ENCODE data around the gene TMEM163.
"Not testable (repeated sequence)": the region's sequence is repeated elsewhere in the genome, so short reads cannot be mapped to it uniquely, and the experiment has no call there.

TMEM163 gene

DNA sequence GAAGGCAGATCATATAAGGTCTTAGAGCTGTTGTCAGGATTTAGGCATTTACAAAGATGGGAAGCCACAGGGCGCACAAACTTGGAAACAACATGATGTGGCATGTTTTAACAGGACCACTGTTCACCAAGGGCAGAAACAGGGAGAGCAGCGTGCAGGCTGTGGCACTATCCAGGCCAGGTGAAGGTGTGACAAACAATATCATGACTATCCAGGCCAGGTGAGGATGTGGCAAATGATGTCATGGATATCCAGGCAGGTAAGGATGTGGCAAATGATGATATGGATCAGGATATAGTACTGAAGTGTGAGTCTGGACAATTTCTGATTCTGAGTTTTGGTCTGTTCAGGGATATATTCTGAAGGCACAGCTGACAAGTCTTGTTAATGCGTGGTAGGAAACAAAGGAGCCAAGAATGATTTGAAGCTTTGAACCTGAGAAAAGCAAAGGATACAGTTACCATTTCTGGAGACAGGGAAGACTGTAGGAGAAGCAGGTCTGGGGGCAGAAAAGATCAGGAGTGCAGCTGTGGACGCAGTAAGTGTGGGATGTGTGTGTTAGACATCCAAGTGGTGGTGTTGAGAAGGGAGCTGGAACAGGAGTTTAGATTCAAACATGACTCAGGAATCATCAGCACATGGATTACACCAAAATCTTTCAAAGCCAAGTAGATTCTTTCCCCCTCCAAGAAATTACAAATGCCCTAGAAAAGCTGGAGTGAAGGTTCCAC lies 205.9 kb downstream of the TMEM163 start:
- DNase-seq: no peak

DNA sequence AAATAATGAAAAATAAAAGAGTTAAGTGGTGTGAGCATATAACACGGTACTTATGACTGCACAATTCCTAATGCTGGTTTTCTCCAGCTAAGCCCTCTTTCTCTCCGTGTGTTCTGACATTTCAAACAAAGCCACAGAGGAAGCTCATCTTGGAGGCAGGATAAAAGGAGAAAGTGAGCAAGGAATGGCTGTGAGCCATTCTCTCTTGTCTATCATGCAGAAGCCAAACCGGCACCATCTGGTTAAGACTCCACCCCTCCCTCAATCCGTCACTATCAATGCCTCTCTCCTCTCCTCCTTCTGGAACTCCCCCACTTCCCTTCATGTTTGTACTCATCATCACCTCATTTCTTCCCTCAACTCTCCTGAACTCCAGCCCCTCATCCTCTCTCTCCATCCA lies 210.4 kb downstream of the TMEM163 start:
- no peak for DNase-seq

DNA sequence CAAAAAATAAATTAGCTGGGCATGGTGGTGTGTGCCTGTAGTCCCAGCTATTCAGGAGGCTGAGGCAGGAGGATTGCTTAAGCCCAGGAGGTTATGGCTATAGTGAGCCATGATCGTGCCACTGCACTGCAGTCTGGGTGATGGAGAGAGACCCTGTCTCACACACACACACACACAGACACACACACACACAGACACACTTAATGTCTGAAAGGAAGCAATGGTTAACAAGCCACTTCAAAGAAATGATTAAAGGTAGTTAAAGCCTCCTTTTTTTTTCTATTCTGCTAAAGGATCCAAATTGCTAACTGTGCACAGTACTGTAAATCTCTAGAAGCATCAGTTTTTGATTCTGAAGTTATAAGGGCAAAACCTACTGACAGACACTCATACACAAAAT lies 211.1 kb downstream of the TMEM163 start:
- DNase-seq: no peak

DNA sequence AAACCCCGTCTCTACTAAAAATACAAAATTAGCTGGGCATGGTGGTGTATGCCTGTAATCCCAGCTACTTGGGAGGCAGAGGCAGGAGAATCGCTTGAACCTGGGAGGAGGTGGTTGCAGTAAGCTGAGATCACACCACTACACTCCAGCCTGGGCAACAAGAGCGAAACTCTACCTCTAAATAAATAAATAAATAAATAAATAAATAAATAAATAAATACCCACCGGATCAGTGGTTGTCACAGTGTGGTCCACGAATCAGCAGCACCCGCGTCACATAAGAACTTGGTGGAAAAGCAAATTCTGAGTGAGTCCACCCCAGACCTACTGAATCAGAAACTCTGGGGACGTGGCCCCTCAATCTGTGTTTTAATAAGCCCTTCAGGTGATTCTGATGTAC lies 211.6 kb downstream of the TMEM163 start:
- not testable (repeated sequence) for DNase-seq

DNA sequence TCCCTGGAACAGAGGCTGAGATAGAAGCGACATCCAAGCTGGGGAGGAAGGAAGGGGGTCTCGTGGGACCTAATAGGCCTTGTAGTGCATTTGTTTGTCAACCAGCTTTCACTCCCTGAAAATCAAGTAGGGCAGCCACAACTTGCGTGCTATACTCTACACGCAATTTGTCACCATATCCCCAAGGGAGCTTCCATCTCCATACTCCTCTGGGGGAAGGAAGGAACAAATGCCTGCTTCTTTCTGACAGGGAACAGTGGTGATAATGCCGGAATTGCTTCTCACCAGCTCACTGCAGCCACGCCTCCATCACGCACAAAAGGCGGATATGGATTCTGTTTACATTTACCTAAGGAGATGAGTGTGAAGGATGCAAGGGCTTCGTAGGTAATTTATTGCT lies 213.4 kb downstream of the TMEM163 start:
- no peak for DNase-seq

DNA sequence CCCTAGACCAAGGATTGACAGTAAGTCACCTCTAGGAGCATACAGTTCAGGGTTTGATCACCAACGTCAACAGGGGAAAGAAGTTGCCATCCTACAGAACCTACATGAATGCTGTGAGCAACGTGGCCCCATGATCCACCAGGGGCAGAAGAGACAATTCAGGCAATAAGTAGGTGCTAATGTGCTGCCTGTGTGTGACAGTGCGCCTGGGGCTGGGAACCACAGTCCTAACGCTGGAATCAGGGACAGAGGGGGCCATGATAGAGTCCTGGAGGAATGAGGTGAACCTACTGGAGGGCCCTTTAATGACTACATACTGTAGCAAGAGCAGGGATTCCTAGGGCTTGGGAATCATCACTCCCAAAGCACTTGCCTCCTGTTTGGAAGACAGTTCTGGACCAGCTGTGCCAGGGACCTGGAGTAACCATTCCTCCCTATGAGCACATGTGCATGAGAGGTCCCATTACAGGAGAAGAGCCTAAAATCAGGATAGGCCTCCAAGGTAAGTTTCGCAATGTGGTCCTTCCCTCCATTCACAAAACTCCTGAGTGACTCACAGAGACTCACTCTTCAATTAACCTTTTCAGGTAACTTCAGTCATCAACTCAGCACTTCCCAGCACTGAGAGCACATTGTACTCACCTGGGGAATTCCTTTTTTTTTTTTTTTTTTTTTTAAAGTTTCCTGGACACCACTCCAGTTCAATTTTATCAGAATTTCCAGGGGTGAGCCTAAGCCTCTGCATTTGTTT lies 214.0 kb downstream of the TMEM163 start:
- DNase-seq: no peak

DNA sequence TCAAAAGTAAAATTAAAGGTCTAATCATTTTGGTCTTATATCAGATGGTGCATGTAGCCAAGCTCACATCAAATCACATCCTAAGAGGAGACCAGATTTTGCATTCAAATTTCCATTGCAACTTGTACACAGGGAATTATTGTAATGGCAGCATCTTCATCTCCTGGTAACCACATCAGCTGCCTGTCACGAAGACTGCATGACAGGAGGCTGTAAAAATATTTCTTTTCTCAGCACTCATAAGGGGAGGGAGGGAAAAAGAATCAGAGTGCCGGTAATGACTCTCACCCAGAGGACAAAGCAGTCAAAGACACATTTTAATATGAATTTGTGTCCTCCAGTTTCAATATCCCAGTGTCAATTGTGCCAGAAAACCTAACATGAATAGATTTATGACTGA lies 216.7 kb downstream of the TMEM163 start:
- no peak for DNase-seq

DNA sequence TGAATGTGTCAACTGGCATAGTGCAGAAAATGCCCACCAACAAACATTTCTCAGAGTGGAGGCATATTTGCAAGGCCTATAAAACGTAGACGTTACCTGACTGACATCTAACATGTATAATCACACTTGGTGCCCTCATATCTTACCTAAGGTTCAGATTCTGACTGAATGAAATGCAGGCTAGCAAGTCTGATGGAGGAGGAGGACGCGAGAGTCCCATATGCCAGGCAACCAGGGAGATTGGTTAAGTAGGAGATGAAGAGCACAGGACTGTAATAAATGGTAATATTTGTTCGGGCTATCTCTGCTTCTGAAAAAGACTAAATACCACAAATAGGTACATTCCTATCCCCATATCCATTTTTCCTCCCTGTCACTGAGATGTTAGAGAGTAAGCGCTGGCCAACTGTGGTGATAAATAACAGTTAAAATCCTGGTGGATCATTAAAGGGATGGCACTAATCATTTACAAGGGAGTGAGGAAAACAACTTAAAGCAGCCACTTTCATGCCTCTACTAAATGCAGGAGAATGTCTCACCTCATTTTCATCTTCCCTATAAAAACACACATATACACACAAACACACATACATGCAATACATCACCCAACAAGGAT lies 217.2 kb downstream of the TMEM163 start:
- no peak for DNase-seq

DNA sequence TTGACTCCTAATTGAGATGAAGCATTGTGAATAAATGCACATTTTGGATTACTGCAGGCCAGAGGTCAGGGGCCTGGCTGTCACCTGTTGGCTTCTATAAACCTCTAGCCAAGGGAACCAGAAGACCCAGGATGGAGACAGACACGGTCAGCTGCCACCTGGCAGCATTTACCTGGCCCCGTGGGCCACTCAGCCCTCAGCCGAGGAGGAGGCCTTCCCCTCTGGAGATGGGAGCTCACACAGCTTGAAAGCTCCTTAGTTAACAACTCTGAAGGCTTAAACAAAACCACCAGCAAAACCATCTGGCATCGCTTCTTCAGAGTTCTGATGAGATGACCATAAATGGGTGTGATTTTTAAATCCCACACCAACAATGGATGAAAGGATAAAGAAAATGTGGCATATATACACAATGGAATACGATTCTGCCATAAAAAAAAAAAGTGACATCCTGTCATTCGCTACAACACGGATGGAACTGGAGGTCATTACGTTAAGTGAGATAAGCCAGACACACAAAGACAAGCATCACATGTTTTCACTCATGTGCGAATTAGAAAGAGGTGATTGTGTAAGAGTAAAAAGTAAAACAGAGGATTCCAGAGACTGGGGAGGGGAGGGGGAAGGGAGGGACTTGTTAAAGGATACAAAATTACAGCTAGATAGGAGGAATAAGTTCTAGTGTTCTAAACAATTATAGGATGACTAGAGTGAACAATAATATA lies 218.4 kb downstream of the TMEM163 start:
- no peak for DNase-seq

DNA sequence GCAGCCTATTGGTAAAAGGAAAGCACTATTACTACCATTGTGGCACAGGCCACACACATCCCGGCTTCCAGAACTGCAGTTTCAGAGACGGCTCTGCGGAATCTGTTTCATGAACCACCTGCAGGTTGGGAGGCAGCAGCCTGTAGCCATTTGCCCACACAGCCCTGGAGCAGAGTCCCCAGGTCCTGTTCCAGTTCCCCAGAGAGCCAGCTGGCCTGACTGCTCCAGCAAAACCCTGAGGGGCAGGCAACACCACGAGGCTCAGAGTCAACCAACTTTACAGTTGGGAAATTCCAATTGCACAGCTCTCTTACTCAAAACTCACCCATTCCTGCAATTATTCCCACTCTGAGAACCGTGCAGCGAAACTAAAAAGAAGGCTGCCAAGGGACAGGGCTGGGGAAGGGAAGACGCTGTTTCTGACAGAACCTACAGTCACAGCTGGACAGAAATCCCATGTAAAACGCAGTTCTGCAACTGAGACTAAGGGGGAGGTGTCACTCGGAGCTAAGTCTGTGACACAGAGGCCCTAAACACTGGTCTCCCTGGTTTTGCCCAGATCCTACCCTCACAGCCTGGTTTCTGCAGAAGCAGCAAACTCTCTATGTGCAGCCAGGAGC lies 219.4 kb downstream of the TMEM163 start:
- no peak for DNase-seq

DNA sequence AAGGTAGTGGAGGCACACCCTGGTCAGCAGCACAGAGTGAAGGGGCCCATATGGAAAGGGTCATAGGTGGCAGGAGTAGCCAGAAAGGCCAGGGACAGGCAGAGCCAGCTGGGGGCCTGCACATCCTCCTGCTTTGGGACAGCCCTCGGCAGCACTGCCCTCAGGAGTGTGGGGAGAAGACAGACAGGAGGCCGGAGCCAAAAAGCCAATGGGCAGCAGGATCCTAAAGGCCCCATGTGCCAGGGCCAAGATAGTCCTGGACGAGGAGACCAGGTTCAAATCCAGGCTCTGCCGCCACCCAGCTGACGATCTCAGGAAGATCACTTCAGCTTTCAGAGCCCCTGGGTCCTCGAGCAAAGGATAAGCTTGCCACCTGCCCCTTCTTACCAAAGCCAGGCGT lies 220.1 kb downstream of the TMEM163 start:
- DNase-seq: no peak

DNA sequence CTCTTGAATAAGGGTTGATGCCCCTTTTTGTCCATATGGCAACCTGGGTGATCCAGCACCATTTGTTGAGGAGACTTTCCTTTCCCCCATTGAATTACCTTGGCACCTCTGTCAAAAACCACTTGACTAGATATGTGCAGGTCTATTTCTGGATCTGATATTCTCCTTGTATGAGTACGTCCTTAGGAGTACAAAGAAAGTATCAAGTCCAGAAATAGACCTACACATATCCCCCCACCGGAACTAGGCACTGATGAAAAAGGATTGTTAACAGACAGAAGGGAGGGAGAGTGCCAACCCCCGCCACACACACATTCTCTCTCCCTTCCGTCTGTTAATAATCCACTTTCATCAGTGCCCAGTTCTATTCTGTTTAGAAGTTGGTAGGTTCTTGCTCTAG lies 225.0 kb downstream of the TMEM163 start:
- DNase-seq: no peak

DNA sequence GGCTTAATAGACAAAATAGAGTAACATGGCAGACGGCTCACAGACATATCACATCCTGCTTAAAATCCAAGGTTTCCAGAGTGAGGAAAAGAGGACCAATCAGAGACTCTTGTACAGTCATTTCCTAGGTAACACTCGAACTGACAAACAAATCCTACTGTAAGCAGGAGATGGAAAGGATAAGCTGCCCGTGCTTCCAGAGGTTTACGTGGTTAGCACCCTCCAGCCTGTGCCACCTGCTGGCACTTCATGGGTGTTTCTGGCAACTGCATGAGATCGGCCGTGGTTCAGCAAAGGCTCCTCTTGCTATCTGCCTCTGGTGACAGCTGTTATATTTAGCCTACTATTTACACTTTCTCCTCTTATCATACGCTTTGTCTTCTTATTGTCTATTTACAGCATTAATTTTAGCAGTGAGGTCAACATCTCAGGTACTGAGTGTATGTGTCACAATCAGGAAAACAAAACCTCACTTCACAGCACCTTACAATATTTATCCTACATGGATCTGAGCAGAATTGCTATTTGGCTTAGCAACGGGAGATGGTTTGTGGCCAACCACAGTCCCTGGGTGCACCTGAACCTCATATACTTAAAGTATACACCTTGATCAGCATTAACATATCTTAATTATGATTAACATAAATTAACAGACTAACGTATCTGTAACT lies 226.9 kb downstream of the TMEM163 start:
- DNase-seq: no peak

DNA sequence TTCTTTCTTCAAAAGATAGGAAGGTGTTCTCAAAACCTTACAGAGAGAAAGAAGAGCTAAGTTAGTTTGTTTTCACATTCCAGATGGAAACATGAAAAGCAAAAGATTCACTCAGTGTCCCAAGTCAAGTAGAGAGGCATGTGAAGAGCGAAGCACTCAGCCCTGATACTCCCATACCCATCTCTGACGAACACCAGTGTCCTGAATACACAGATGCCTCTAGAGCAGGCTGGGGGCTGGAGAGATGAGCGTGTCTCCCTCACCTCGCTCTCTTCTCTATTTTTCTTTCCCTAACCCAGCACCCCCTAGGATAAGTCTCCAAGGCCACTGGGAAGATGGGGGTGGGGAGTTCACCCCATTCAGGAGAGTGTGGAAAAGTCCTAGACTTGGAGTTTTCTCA lies 227.8 kb downstream of the TMEM163 start:
- DNase-seq: no peak

DNA sequence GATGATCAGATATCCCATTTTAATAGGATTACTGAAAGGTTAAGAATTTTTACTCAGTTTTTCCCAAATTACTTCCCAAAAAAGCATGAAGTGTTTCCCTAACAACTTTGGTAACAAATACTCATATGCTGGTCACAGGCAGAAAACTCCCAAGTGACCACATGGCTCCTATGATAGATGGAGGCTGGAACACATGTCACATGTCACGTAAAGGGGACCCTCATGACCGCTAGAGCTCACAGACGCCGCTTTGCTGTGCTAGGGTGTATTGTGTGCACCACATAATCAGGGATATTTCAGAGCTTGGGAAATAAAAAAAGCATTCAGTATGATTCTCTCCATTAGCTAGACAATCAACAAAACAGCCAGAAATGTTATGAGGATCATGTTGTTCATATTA lies 228.2 kb downstream of the TMEM163 start:
- DNase-seq: no peak

DNA sequence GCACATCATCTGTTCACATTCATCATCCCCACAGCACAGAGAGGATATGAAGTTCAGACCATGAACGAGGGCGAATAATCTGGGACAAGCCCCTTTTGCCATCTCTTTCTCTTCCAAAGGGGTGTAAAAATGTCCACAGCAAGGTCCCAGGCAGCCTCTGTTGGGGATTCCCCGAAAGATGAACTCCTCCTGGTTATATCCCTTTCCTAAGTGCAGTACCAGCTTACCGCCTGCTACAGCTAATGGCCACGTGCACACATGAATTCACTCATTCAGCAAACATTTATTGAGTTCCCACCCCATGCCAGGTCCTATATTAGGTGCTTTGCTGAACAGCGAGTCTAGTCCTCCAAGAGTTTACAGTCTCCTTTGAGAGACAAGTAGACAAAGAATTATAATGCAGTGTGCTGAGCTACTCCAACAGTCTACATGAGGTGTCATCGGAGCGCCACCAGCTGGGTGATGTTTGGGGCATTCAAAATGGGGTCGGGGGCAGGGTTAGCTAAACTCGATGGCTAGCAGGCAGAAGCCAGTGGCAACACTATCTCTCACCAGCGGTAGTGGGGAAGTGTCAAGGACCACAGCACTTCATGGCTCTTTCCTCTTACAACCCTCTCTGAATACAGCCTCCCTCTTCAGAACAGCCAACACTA lies 228.9 kb downstream of the TMEM163 start:
- DNase-seq: no peak

DNA sequence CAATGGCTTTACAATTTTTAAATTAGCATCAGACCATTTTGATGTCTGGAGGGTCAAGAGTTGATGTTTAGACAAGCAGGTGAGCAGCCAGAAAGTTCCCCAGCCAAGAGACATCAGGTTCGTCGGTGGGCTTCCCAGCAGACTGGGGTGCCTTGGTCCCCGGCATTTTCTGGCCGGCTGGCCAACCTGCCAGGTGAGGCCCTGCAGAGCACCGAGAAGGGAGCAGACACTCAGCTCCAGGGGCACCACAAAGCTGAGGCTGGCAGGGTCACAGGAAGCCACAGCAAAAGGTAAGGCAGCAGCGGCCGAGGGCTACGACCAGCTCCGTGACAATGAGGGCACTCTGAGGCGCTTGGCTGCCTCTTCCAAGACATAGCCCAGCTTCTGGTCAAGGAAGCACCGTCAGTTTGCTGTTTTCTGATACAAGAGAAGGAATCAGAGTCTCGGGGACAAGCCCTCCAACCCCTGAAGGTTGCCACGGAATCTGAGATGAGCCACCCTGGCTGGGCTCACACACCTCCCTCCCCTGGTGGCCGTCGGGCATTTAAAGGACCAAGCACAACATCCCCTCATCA lies 235.9 kb downstream of the TMEM163 start:
- DNase-seq: no peak

DNA sequence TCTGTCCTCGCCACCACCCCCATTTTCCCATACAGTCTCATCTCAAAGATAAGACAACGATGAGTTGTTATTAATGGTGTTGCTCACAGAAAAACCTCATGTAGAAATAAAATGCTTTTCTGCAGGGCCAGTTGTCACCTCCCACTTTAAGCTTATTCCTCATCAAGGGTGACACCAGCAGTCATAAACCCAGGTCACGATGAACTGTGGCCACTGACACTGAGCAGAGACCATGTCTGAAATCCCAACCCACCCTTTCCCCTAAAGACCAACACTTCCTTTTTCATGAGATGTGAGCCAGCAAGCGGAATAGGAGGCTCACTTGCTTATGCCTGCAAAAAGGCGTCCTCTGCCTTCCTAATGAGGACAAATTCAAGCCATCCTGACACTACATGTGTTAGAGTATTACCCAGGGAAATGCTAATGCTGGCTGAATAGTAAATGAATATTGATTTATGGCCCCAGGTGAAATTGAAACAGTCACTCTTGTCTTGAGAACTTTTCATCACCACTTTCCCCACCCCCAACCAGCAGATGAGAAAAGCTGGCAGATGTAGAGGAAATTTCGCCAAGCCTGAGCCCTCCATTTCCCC lies 236.6 kb downstream of the TMEM163 start:
- no peak for DNase-seq

DNA sequence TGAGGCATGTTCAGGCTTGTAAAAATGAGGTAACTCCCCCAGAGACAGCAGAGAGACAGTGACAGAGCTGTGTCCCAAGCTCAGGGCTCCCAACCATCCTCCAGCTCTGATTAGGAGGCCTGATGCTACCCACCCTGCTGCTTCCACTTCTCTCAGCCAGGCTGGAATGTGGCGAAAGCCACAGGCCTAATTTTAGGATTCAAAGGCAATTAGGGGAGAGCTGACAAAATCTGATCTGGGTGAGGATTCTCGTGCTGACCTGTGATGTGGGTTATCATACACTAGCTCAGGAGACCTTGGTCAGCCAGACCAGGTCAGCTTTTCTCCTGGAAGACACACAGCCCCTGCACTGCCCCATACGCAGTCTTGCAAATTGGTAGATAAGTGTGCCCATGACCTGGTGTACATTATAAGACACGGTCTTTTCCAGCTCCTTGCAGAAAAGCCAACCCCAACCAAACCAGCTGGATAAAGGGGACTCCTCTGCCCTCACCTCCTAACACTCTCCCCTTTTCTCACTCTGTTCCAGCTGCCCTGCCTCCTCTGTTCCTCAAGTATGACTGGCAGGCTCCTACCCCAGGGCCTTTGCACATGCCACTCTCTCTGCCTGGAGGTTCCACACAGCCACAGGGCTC lies 239.0 kb downstream of the TMEM163 start:
- DNase-seq: no peak

DNA sequence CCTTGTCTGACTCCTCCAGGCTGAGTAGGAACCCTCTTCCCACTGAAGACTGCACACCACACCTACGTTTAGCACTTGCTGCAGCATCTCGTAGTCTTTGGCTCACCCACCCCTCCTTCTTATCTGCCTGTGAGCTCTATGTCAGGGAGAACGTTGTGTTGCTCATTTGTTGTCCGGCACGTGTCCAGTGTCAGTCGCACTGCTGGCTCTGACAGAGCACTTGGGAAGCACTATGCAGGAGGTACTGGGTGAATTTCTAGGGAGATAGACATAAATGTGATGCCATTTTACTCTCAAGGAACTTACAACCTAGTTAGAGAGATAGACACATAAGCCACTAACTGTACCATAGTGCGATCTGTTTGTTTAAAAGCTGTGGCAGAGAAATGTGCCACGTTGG lies 241.8 kb downstream of the TMEM163 start:
- not testable (repeated sequence) for DNase-seq

All from activated CD4-positive, CD25-positive, alpha-beta regulatory T cell treated with anti-CD3 and anti-CD28 coated beads, Interleukin-2, amount 50 U/mL, for 72 hours (primary cell).